Neural progenitor cell (in vitro differentiated cells): Measurements from ENCODE around the gene TMEM247.

ENCODE experiments used
- EZH2 ChIP-seq: fragments of 200-600 bp; sonication (generic); IDR thresholded peaks from 2 replicates; pipeline ENCODE4 v1.6.1; 2017; ENCODE audit warnings: antibody characterized with exemption, mild to moderate bottlenecking, moderate library complexity
- EZH2phosphoT487 ChIP-seq: fragments of 200-600 bp; sonication (generic); IDR thresholded peaks from 2 replicates; pipeline ENCODE4 v1.6.1; 2017; ENCODE audit warnings: antibody characterized with exemption
- TF ChIP-seq, protein P1 (sequence below): fragments of 200-600 bp; sonication (generic); IDR thresholded peaks from 2 replicates; pipeline ENCODE4 v1.5.1; 2017; ENCODE audit warnings: antibody characterized with exemption, mild to moderate bottlenecking

DNA sequence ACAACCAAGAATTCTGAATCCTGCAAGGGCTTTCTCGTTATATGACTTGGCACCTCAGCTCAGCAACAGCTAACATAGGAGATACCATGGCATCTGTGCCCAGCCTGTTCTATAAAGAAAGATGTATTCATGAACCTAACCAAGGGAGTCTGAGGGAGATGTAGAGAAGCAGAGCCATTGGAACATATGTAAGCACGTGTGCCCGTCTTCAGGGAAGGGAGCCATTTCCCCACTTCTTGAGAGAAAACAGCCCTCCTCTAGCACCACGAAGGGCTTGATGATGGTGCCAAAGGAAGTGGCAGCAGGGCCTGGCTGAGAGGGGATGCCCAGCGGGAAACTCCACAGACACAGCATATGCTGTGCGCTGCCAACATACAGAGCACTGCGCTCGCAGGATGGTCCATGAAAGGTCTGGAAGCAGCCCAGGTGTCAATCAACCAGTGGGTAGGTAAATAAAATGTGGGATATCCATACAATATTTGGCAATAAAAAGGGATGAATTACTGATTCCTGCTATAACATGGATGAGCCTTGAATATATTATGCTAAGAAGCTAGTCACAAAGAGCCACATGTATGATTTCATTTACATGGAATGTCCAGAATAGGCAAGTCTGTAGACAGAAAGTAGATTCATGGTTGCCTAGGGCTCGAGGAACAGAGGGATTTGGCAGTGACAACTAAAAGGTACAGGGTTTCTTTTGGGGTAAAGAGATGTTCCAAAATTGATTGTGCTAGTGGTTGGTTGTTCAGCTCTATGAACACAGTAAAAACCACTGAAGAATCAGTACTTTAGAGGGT, 16.1 kb downstream of the TMEM247 start:
- TF ChIP-seq, protein P1, sequence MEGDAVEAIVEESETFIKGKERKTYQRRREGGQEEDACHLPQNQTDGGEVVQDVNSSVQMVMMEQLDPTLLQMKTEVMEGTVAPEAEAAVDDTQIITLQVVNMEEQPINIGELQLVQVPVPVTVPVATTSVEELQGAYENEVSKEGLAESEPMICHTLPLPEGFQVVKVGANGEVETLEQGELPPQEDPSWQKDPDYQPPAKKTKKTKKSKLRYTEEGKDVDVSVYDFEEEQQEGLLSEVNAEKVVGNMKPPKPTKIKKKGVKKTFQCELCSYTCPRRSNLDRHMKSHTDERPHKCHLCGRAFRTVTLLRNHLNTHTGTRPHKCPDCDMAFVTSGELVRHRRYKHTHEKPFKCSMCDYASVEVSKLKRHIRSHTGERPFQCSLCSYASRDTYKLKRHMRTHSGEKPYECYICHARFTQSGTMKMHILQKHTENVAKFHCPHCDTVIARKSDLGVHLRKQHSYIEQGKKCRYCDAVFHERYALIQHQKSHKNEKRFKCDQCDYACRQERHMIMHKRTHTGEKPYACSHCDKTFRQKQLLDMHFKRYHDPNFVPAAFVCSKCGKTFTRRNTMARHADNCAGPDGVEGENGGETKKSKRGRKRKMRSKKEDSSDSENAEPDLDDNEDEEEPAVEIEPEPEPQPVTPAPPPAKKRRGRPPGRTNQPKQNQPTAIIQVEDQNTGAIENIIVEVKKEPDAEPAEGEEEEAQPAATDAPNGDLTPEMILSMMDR = no peak
- TF ChIP-seq EZH2 (no peak), EZH2phosphoT487 (no peak)
